GM12875 (cell line): ENCODE results near the gene RCVRN.
"Not testable (repeated sequence)": the region's sequence is repeated elsewhere in the genome, so short reads cannot be mapped to it uniquely, and the experiment has no call there.

Source experiments
- H3K4me3 ChIP-seq: one replicate; pipeline ENCODE4 v1.5.1; 2011; ENCODE audit warnings: low read depth, low read length, control low read depth
- TF ChIP-seq, protein P1 (sequence below): IDR thresholded peaks from 2 replicates; pipeline ENCODE4 v1.5.1; 2011; ENCODE audit warnings: low read depth, mild to moderate bottlenecking, control low read depth, inconsistent platforms, low read length, moderate library complexity, borderline replicate concordance; ENCODE audit not compliant: insufficient read depth

Gene RCVRN

GRCh38 chr17:9924735-9925191 lies 19.7 kb upstream of the RCVRN start:
- H3K4me3 ChIP-seq = no peak overlapping the region
- TF ChIP-seq, protein P1, sequence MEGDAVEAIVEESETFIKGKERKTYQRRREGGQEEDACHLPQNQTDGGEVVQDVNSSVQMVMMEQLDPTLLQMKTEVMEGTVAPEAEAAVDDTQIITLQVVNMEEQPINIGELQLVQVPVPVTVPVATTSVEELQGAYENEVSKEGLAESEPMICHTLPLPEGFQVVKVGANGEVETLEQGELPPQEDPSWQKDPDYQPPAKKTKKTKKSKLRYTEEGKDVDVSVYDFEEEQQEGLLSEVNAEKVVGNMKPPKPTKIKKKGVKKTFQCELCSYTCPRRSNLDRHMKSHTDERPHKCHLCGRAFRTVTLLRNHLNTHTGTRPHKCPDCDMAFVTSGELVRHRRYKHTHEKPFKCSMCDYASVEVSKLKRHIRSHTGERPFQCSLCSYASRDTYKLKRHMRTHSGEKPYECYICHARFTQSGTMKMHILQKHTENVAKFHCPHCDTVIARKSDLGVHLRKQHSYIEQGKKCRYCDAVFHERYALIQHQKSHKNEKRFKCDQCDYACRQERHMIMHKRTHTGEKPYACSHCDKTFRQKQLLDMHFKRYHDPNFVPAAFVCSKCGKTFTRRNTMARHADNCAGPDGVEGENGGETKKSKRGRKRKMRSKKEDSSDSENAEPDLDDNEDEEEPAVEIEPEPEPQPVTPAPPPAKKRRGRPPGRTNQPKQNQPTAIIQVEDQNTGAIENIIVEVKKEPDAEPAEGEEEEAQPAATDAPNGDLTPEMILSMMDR = peak; percentile 68

- TF ChIP-seq, protein P1 = no peak
Observed at GRCh38 chr17:9922012-9922848, 17.2 kb upstream of the RCVRN start.

GRCh38 chr17:9921216-9921615 lies 16.1 kb upstream of the RCVRN start:
- not testable (repeated sequence) for H3K4me3 ChIP-seq

More at GRCh38 chr17:9922012-9922848, 17.2 kb upstream of the RCVRN start:
- H3K4me3 ChIP-seq = no peak overlapping the region

GRCh38 chr17:9918804-9919352 lies 13.8 kb upstream of the RCVRN start:
- TF ChIP-seq, protein P1 = no peak
- no peak overlapping the region for H3K4me3 ChIP-seq

DNA sequence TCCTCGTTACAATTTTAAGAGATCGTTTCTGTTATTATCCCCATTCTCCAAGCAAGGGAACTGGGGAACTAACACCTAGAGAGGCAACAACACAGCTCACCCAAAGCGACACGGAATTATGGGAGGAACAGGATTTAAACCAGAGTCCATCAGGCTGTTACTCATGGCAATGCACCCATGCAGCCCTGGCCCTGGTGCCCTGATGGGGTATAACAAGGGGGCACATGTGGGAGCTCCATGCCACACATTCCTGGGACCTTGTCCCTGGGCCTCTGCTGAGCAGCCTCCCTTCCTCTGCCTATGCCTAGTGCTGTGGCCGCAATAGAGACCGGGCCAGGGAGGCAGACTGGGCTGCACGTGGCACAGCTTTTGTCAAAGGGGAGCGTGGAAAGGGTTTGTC lies 13.3 kb upstream of the RCVRN start:
- TF ChIP-seq, protein P1 = no peak
- H3K4me3 ChIP-seq = no peak overlapping the region

GRCh38 chr17:9917801-9918200 lies 12.7 kb upstream of the RCVRN start:
- TF ChIP-seq, protein P1 = no peak
- H3K4me3 ChIP-seq = no peak overlapping the region

DNA sequence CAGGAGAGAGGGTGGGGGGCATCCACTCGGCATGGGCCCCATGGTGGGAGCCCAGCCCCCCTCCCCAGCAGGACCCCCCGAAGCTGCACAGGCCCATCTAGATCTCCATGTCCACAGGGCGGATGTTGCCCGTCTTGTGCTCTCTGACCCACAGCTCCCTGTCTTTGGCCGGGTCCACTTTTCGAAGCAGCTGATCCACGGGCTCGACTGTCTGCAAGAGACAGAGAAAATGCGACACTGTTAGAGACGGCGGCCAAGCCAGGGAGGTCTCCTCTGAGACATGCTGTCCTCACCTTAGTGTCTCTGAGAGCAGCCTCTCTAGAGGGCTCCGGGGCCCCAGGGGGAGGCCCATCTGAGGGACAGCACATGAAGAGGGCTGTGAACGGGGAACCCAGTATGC lies 12.1 kb upstream of the RCVRN start:
- TF ChIP-seq, protein P1 = no peak

More for the DNA sequence above, 12.1 kb upstream of the RCVRN start:
- no peak overlapping the region for H3K4me3 ChIP-seq
